GM18517 (cell line): ENCODE data around the gene BEND5.

ENCODE experiments used
- ATAC-seq: cut with Tn5 transposase; IDR thresholded peaks from one replicate; pipeline ENCODE4 v1.9.1; 2021; ENCODE audit warnings: mild to moderate bottlenecking, moderate library complexity; ENCODE audit not compliant: unreplicated experiment

Gene BEND5

DNA sequence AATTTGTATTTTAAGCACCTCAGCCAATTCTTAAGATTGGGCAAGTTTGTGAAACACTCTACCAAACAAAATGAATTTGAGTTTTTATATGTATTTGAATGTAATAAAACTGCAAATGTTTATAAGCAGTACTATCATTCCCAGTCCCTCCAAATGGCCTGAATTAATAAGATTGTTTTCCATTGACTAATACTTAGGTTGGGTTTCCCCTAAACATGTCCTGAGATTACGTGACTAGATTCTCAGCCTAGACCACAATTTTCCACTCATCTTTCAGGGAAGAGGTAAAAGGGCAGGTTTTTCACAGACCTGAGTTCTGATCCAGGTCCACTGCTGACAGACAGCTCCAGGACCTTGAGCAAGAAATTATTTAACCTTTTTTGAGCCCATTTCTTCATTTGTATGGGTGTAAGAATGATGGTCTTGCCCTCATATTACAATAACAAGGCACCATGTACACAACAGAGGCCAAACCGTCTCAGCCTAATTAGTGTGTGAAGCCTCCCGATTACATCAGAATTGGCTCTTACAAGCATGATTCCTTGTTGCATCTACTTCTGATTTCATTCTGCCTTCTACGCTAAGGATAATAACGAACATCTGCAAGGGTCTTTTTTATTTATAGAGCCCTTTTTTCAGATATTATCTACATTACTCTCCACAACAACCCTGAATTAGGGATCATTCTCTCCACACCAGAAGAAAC lies 51.2 kb downstream of the BEND5 start:
- ATAC-seq: no peak

DNA sequence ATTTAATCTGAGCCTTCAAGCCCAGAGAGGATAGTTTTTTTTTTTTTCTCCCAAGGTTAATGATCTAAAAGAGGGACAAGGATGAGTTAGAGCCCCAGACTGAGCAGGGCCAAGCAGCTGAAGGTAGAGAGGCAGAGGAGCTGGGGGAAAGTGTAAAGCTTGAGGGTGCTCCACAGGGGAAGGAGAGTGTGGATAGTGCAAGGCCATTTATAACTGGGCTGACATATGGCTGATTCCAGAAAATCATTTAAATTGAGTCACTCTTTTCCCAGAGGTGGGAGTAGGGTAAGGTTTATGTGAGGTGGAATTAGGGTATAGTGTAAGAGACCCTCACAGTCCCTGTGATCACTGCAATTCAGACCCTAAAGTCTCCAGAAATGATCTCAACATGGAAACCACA lies 55.8 kb downstream of the BEND5 start:
- ATAC-seq: no peak

DNA sequence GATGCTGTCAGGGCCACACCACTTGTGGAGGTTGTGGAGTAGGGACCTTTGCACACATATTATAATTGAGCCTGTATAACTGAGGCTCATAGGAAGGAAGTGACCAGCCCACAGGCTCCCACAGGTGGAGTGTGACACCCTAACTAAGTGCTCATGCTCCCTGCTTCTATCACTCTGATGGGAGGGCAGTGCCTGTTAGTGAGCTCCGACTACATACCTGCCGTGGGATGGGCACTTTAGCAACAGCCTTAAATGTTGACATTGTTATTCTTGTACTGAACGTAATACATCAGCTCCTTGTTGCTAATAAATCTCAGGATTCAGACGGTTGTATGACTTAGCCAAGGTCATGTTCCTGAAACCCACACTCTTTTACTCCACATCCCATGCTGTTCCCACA lies 58.0 kb downstream of the BEND5 start:
- no peak for ATAC-seq

DNA sequence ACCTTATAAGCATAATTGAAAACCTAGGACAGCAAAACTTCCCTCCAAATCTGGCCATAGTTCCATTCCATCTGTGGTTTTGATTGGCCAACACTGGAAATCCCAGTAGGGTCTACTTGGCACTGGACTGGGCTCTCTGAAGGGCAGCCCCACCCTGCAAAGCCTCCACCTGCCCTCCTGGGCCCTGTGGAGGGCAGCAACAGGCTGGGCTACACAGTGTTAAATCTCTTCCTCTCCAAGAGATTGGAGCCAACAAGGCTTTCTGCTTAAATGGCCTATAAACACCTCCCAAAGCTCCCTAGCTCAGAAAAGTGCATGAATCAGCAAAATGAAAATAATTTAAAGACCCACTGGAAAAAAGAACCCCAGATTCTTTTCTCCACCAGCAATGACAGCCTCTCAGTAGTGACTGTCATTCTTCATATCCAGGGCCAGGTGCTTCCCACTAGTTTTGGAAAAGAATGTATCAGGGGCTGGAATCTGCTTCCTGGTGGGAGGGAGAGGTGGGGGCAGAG lies 58.5 kb downstream of the BEND5 start:
- ATAC-seq: no peak

DNA sequence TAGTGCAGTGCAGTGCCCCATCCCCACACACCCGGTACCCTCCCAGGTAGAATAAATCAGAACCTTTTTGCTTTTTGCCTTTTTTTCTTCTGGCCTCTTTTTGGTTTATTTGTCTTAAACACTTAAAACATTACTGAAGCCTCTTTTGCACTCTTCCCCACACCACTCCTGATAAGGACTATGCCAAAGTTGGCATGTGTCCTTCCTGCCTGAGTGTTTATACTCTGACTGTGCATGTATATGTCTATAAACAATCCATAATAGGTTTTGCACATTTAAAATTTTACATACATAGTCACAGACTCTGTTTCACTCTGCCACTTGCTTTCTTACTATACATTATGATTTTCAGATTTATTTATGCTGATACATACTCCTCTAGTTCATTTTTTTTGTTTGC lies 59.6 kb downstream of the BEND5 start:
- ATAC-seq: no peak

DNA sequence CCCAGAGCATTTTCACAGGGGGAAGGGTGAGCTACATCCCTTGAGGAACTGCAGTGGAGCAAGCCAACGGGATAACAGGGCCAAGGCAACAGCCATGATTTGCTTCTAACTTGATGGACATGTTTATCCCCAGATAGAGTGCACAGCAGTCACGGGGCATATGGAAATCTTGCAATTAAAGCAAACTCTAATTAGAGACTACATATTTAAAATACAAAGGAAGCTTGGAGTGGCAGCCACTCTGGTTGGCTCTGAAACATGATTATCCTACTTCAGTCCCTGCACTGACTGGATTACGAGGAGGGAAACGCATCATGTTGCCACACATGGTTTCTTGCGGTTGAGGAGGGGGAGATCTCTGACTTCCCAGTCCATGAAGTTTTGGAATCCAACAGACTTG lies 60.8 kb downstream of the BEND5 start:
- ATAC-seq: no peak

DNA sequence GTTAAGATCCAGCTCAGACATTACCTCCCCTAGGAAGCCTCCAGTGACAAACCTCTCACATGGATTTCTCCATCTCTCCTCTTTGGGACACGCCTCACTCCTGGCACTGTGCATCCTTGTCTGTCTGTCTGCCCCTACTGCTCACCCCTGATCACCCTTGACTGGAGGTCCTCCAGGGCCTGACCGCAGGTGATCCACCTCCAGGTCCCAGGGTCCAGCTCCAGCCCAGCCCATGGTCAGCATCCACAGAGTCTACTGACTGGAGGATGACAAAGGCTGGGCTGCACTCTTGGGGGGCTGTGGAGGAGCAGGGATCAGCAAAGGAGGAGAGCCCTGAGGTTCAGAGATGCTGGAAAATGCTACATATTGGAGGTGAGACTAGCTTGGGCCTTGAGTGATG lies 65.8 kb downstream of the BEND5 start:
- ATAC-seq: no peak

DNA sequence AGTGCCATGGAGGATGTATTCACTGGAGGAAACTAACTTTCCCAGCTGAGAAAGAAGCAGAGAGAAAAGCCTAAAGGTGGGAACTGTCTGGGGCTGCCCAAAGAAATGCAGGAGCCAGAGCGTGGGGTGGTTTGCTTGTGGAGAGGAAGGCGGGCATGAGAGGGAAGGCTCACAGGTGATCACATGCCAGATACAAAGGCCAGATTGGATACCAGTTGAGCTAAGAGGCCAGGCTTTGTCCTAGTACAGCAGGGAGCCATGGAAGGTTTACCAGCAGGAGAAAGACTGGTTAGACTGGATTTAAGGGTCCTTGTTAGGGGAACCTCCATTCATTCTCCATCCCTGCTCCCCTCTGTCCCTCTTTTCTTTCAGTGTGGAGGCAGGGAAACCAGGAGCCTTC lies 66.4 kb downstream of the BEND5 start:
- no peak for ATAC-seq

DNA sequence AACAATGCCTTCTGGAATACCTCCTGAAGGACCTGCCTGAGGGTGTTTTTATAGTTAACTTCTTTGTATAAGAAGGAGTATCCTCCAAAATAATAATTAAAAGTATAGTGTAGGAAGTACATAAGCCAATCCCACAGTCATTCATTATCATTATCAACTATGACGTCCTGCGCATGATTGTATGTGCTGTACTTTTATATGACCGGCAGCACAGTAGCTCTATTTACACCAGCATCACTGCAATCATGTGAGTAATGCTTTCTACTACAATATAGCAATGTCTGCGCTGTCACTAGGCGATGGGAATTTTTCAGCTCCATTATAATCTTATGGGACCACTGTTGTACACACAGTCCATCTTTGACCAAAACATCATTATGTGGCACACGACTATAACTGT lies 72.0 kb downstream of the BEND5 start:
- no peak for ATAC-seq

DNA sequence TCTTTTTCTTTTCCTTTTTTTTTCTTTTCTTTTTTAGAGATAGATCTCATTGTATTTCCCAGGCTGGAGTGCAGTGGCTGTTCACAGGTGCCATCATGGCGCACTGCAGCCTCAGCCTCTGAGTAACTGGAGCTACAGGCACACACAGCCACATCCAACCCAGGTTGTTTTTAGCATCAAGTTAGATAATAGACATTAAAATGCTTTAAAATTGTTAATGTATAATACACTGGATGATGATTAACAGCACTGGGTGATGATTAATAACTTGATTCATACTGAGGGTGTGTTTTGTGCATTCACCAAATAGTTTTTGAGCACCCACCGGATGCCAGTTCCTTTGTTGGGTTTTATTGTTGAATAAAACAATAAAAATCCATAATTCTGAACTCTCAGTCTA lies 75.2 kb downstream of the BEND5 start:
- ATAC-seq: no peak

DNA sequence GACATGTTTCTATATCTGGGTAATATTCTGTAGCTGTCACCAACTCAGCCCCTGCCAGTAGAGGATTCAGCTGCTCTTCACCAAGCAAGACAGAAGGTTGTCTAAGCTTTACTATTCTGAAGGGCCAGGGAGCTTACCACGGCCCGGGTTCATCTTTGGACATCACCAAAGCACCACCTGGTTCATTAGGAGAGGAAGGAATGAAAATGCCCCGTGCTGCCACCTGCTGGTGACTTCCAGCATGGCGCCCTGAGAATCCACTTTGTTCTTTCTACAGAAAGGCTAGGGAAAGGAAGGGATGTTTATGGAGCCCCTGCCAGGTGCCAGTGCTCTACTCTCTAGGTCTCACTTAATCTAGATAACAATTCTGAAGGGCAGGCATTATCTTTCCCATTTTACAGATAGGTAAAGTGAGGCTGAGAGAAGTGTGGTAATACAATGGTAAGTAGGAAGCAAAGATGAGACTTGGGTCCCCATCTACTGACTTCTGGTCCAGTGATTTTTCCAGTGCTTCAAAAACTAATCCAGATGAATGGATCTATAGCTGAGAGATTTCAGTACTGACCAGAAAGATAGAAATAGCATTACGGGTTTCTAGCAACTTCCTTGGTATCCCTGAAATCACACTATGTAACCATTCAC lies 79.5 kb downstream of the BEND5 start:
- ATAC-seq: peak; percentile 59

DNA sequence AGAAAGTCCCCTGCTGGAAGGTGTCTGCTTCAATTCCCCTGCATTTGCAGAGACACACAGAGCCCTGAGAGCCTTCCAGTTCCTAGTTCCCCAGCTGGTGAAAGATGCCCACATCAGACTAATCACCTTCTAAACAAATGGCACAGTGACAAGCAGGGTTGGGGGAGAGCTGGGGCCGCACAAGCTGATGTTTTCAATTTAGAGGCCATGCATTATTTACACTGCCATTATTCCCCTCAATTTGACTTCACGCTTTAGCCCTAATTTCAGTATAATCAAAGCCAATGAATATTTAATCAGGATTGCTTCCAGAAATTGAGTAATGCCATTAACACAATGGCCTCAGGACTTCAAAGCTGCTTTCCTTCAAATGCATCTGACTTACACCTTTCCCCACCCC lies 81.5 kb downstream of the BEND5 start:
- ATAC-seq: no peak

DNA sequence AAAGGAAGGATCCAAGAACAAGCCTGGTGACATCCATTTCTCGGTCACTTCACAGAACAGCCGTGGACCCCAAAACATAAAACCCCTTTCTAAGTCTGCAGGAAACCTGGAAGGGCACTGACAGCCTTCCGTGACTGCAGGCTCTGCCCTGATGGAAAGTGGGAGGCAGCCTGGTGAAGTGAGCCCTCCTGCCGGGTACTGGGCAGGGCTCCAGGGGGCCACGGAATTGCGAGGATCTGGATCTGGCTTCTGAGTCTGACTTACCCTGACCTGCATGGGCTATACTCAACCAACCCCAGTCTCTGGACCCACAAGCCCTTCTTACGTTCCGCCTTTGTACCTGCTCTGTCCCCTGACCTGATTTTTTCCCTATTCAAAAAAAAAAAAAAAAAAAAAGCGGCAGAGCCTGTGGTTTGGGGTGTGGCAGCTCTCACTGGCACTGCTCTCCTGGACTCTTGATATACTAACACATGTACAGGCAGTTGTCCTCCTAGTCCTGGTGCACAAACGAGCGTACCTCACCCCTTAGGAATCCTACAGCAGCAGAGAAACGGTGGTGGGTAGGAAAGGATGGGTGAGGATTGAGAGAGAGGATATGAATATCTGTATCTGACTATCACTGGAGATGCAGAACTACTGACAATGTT lies 82.9 kb downstream of the BEND5 start:
- no peak for ATAC-seq

DNA sequence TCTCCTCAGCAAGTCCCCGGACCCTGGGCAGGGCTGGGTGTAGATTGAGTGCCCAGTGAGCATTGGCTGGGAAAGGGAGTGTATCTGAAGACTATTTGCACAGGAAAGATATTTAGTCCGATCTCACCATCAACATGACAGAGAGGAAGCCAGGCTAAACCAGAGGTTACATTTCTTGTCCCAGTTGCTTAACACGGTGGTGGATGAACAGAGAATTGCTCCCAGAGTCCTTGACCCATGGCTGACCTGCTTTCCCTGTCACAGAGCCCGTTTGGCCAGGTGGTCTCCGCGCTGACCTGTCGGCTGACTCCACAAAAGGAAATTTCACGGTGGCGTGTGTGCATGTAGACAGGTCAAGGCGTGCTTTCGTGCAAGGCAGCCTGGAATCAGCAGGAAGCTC lies 83.5 kb downstream of the BEND5 start:
- ATAC-seq: no peak

DNA sequence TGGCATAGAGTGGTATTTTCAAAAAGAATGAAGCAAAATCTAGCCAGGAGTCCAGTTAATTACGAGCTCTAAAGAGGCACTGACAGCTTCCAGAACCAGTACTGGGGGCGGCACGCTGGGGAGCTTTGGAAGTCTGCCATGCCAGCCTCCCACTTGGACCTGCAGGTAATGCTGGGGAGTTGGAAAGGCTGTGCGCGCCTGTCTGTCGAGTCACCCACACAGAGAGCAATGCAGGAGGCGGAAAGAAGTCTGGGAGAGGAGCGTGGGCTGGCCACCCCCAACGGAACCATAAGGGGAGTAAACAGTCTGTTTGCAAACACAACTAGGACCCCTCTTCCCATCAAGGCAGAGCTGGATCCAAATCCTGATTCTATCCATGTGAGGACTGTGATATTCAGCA lies 84.5 kb downstream of the BEND5 start:
- ATAC-seq: no peak

DNA sequence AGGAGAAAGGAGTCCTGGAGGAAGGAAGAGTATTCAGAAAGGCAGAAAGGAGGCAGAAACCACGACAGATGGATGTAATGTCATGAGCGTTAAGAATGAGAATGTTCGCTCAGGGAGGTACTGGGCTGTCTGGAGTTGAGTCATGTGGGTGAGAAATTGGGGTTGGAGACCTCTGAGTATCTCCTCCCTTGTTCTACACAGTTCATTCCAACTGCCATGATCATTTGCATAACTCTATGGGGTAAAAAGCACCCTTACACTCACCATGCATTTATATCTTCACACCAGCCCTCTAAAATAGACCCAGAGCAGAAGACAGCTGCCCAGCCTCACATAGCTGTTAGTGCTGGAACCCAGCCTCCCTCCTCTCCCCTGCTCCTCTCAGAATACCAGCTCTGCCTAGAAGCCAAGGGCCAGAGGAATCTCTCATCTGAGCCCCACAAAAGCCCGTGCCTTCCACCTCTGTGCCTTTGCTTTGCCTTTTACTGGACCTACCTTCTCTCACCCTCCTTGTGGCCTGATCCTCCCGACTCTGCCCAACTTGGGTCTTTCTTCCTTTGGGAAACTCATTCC lies 85.2 kb downstream of the BEND5 start:
- ATAC-seq: no peak

DNA sequence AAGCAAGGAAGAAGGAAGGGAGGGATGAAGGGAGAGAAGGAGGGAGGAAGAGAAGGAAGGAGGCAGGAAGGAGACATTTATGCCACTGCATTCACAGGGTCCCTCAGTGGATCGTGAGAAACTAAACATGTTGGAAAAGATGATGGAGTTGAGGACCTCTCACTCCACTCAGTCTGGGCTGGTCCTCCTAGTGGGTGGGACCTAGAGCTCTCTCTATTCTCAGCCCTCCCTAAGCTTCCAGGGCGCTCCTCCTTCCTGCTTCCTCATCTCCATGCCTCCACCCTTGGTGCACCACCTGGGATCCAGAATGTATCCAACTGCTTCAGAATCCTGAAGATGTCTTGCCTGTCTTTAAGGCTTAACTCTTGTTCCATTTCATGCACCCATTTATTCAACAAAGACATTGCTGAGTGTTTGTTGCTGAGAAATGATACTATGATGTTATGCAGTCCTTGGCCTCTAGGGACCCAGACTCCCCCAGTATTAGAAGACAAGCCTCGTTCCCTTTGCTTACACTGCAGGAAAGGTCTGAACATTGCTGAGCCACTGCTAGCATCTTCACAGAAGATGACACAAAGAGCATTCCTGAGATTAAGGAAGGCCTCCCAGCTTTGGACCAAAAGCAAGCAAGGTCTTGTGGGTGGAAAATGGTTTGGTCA lies 88.5 kb downstream of the BEND5 start:
- peak; percentile 63 for ATAC-seq

DNA sequence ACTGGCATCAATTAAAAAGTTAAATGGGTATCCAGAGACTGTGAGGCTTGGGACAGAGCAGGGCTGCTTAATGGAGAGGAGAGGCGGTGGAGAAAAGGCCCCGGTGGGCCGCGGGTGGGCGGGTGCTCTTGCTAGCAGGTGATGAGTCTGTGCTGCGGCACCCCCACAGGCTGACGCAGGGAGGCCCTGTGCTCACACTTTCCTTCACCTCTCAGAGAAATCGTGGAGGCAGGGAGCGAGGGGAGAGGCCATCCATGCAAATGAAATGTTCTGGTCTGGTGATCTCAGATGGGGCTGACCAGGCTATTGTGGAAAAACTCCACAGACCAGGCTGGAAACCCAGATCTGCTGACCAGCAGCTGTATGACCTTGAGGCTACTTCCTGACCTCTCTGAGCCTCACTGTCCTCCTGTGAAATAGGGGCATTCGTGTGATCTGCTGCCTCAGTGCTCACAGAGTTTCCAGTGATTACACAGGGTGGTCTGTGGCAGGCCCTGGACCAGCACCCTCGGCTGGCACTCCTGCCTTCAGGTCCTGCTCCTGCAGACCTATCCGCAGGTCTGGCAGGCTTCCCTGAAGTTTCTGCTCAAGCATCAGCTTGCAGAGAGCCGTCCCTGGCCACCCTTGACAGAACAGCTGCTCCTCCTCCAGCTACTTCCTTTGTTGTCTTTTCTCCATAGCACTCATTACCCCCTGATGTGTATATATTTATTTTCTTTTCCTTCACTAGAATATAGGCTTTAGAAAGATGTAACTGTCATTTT lies 89.2 kb downstream of the BEND5 start:
- no peak for ATAC-seq

DNA sequence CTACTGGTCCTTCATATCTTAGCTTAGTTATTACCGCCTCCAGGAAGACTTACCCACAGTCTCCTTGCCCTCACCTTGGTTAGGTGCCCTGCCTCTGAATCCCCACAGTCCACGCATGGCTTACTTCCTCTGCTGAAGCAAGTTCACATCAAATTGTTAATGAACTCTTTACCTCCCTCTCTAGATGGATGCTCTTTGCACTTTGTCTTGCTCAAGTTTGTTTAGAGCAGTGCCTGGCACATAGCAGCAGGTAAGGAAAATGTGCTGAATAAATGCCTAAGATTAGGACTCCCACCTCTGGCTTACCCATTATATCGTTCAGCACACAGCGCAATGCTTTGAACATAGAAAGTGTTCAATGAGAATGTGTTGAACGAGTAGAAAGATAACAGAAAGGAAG lies 90.5 kb downstream of the BEND5 start:
- ATAC-seq: no peak

DNA sequence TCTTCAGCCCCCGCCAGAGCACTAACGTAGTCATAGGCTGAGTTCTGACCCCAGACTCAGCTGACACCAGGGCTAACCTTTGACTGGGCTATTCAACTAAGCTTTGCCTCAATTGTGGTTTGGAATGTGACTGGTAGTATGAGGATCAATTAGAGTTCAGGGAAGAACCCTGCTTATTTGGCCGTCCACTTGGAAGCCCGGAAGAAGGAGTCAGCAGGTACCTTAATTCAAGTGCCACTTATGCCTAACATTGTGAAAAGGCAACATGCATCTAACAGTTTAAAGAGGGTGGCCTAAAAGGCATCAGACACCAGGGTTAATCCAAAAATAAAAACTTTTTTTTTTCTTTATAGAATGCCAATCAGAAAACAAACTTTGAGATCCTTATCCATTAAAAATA lies 92.3 kb downstream of the BEND5 start:
- ATAC-seq: no peak

DNA sequence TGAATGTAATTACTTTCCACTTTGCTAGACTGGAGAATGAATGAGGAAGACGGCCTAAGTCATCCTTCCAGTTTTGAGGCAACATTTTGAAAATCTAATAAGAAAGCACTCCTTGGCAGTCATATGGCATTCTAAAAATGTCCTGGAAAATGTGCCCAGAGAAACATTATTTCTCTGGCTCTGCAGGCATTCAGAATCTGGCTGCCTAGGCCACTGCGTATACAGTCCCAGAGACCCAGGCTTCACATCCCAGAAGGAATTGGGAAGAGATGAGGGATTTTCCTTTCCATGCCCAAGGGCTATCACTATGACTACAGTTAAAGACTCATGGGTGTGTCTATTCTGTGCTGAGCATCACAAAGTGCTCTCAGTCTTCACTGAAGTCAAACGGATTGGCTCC lies 92.9 kb downstream of the BEND5 start:
- no peak for ATAC-seq
